22Rv1 (cell line): ENCODE results near the gene FRAS1.

Experiments used
- CTCF ChIP-seq: fragments of 450-650 bp; IDR thresholded peaks from 2 replicates; pipeline ENCODE4 v1.5.1; 2017; ENCODE audit warnings: mild to moderate bottlenecking
- ZFX ChIP-seq: fragments of 450-650 bp; IDR thresholded peaks from 2 replicates; pipeline ENCODE4 v1.6.1; 2017; ENCODE audit warnings: antibody characterized with exemption, borderline replicate concordance

GRCh38 chr4:78156520-78156919 is 99.4 kb downstream of the FRAS1 start:
- TF ChIP-seq CTCF (no peak), ZFX (no peak)
